BLaER1 treated with 17β-estradiol and CSF1 and Interleukin-3, amounts not matched to agents 10 nM and 100 nM (cell line): ENCODE results near the gene LIPC.

Source experiments
- H3K27ac ChIP-seq, 11 experiments: shearing (Covaris generic); formaldehyde crosslinking; 2 replicates each; pipeline ENCODE4 v1.8.1; 2022
- H3K27me3 ChIP-seq, 11 experiments: shearing (Covaris generic); formaldehyde crosslinking; 2 replicates each; pipeline ENCODE4 v1.8.1; 2022
- H3K36me3 ChIP-seq, 11 experiments: shearing (Covaris generic); formaldehyde crosslinking; 2 replicates each; pipeline ENCODE4 v1.8.1; 2022
- H3K4me1 ChIP-seq, 10 experiments: shearing (Covaris generic); formaldehyde crosslinking; 2 replicates each; pipeline ENCODE4 v1.8.1; 2022
- H3K4me2 ChIP-seq, 11 experiments: shearing (Covaris generic); formaldehyde crosslinking; 2 replicates each; pipeline ENCODE4 v1.8.1; 2022
- H3K4me3 ChIP-seq, 10 experiments: shearing (Covaris generic); formaldehyde crosslinking; 2 replicates each; pipeline ENCODE4 v1.8.1; 2022
- H3K9ac ChIP-seq, 11 experiments: shearing (Covaris generic); formaldehyde crosslinking; 2 replicates each; pipeline ENCODE4 v1.8.1; 2022
- H3K9me3 ChIP-seq, 11 experiments: shearing (Covaris generic); formaldehyde crosslinking; replicated peaks in 1 of 11; 2 replicates each; pipeline ENCODE4 v1.8.1; 2022
- H4K20me1 ChIP-seq, 11 experiments: shearing (Covaris generic); formaldehyde crosslinking; 2 replicates each; pipeline ENCODE4 v1.8.1; 2022
- Cebpa-rat ChIP-seq, 11 experiments: shearing (Covaris generic); IDR thresholded peaks; 2 replicates each; pipeline ENCODE4 v1.8.1; 2022

Gene LIPC

DNA sequence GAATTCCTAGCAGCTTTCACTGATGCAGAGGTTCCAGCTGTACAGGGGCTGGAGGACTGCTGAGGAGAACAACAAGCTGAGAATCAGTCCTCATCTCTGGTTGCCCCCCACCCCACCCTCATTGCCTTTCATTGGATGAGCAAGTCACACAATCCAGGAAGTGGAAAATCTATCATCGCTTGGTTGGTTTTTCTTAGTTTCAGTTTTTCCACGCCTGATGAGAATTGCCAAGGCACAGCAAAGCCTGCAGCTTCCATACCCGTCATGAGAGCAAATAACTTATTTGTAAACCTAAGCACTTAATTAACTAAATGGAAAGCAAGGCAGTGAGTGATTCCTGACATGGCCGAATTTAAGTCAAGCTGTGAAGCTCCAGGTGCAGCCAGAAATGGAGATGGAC is 21.4 kb upstream of the LIPC start:
- peak overlapping the region; percentile 63 to 93 (median 83) for H3K4me2 ChIP-seq
- H3K4me3 ChIP-seq = peak overlapping the region; percentile 46 to 69 (median 60)
- no peaks in the 10 kb centered on the region for H3K27me3 ChIP-seq
- peak overlapping the region; percentile 69 to 82 (median 76) for H3K9ac ChIP-seq
- H3K9me3 ChIP-seq = peaks cover 0 to 32% (median 21%) of the 10 kb centered on the region in 11 experiments; a peak in 19 of 22 replicates
- peaks cover 0 to 8% (median 5%) of the 10 kb centered on the region in 11 experiments; a peak in 6 of 22 replicates for H3K36me3 ChIP-seq
- peak overlapping the region; percentile 41 to 85 (median 80); a peak in 21 of 22 replicates for H3K27ac ChIP-seq
- TF ChIP-seq Cebpa-rat (IDR thresholded peaks at IDR 0.05) = no peak
- H4K20me1 ChIP-seq = no peaks in the 10 kb centered on the region
- peaks cover 17 to 36% (median 24%) of the 10 kb centered on the region in 10 experiments for H3K4me1 ChIP-seq

- H3K27me3 ChIP-seq = no peaks in the 10 kb centered on the region
- H4K20me1 ChIP-seq = no peaks in the 10 kb centered on the region
- no peak overlapping the region for H3K4me2 ChIP-seq
- peaks cover 0 to 23% (median 8%) of the 10 kb centered on the region in 11 experiments; a peak in 14 of 22 replicates for H3K36me3 ChIP-seq
- H3K4me3 ChIP-seq = no peak overlapping the region
- peaks cover 17 to 36% (median 23%) of the 10 kb centered on the region in 10 experiments for H3K4me1 ChIP-seq
- no peak for TF ChIP-seq Cebpa-rat (IDR thresholded peaks at IDR 0.05)
- H3K27ac ChIP-seq = no peak overlapping the region
- peaks cover 13 to 52% (median 40%) of the 10 kb centered on the region in 11 experiments for H3K9me3 ChIP-seq
- no peak overlapping the region for H3K9ac ChIP-seq
Observed at GRCh38 chr15:58413253-58413652, 18.5 kb upstream of the LIPC start.

DNA sequence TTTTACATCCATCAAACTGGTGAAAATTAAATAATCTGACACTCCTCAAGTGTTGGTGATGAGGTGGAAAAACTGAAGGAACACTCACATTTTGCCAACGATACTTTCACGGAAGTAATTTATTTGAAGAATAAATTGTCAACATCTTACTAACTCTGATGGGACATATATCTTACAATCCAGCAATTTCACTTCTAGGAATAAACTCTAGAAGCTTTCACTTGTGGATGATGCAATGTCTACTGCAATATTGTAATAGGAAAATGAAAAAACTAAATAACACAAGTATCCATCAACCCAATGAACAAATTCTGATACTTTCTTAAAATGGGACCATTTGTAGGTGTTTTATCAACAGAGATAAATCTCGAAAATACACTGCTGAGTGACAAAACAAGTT is 16.2 kb upstream of the LIPC start:
- no peaks in the 10 kb centered on the region for H4K20me1 ChIP-seq
- no peak overlapping the region for H3K9ac ChIP-seq
- no peak for TF ChIP-seq Cebpa-rat (IDR thresholded peaks at IDR 0.05)
- H3K9me3 ChIP-seq = peaks cover 13 to 52% (median 43%) of the 10 kb centered on the region in 11 experiments
- H3K4me1 ChIP-seq = peaks cover 3 to 27% (median 9%) of the 10 kb centered on the region in 10 experiments; a peak in 12 of 20 replicates
- H3K4me3 ChIP-seq = no peak overlapping the region
- H3K27me3 ChIP-seq = no peaks in the 10 kb centered on the region
- H3K4me2 ChIP-seq = no peak overlapping the region
- no peak overlapping the region for H3K27ac ChIP-seq
- H3K36me3 ChIP-seq = peaks cover 0 to 30% (median 17%) of the 10 kb centered on the region in 11 experiments; a peak in 15 of 22 replicates

GRCh38 chr15:58416963-58417362 is 14.8 kb upstream of the LIPC start:
- Histone ChIP-seq H3K4me3 (no peak overlapping the region), H3K9me3 (peaks cover 13 to 52% (median 40%) of the 10 kb centered on the region in 11 experiments), H3K36me3 (peaks cover 0 to 30% (median 17%) of the 10 kb centered on the region in 11 experiments; a peak in 15 of 22 replicates), H3K4me2 (no peak overlapping the region), H3K27me3 (no peaks in the 10 kb centered on the region), H3K9ac (no peak overlapping the region), H3K4me1 (peaks cover 0 to 28% (median 1%) of the 10 kb centered on the region in 10 experiments; a peak in 7 of 20 replicates), H3K27ac (no peak overlapping the region), H4K20me1 (no peaks in the 10 kb centered on the region)
- no peak for TF ChIP-seq Cebpa-rat (IDR thresholded peaks at IDR 0.05)

GRCh38 chr15:58418135-58418534 is 13.7 kb upstream of the LIPC start:
- Histone ChIP-seq H3K9me3 (peaks cover 13 to 51% (median 37%) of the 10 kb centered on the region in 11 experiments), H3K4me2 (no peak overlapping the region), H3K9ac (no peak overlapping the region), H3K4me1 (peaks cover 0 to 25% (median 0%) of the 10 kb centered on the region in 10 experiments; a peak in 6 of 20 replicates), H3K4me3 (no peak overlapping the region), H4K20me1 (no peaks in the 10 kb centered on the region), H3K27ac (no peak overlapping the region), H3K36me3 (peaks cover 0 to 29% (median 16%) of the 10 kb centered on the region in 11 experiments; a peak in 15 of 22 replicates), H3K27me3 (no peaks in the 10 kb centered on the region)
- no peak for TF ChIP-seq Cebpa-rat (IDR thresholded peaks at IDR 0.05)

- H3K9me3 ChIP-seq = peaks cover 13 to 36% (median 27%) of the 10 kb centered on the region in 11 experiments
- no peak overlapping the region for H3K4me3 ChIP-seq
- H3K4me2 ChIP-seq = peak overlapping the region in 2 of 11 experiments; percentile 18 to 61; a peak in 5 of 22 replicates
- H4K20me1 ChIP-seq = no peaks in the 10 kb centered on the region
- no peaks in the 10 kb centered on the region for H3K27me3 ChIP-seq
- H3K9ac ChIP-seq = peak overlapping the region in 1 of 11 experiments; percentile 14; a peak in 1 of 22 replicates
- TF ChIP-seq Cebpa-rat (IDR thresholded peaks at IDR 0.05) = no peak
- peaks cover 0 to 34% (median 0%) of the 10 kb centered on the region in 10 experiments; a peak in 6 of 20 replicates for H3K4me1 ChIP-seq
- H3K27ac ChIP-seq = peak overlapping the region in 1 of 11 experiments; percentile 12; a peak in 1 of 22 replicates
- peaks cover 0 to 30% (median 16%) of the 10 kb centered on the region in 11 experiments; a peak in 14 of 22 replicates for H3K36me3 ChIP-seq
Observed at GRCh38 chr15:58419803-58420524, 11.8 kb upstream of the LIPC start.

DNA sequence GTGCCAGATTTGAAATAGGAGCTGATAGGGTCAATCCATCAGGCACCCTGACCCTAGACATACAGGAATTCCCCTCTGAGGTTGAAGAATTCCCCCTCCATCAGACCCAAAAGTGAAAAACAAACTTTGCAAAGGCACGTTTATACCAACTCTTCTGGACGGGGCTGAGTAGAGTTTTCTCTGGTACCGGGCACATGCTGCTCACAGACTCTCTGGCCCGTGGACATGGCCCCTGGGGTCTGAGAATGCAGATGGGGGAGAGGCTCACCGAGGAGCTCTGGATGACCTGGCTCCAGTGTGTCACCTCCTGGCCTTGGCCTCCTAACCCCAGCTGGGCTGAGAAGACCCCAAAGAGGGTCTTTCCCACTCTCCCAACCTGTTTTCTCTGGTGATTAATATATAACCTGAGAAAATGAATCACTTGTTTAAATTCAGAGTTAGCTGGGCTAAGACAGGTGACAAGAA is 11.2 kb upstream of the LIPC start:
- Histone ChIP-seq H3K27ac (no peak overlapping the region), H4K20me1 (no peaks in the 10 kb centered on the region), H3K4me1 (peaks cover 0 to 34% (median 2%) of the 10 kb centered on the region in 10 experiments; a peak in 8 of 20 replicates), H3K9ac (no peak overlapping the region), H3K27me3 (no peaks in the 10 kb centered on the region), H3K36me3 (peaks cover 0 to 30% (median 16%) of the 10 kb centered on the region in 11 experiments; a peak in 14 of 22 replicates), H3K4me3 (no peak overlapping the region), H3K9me3 (peaks cover 13 to 30% (median 24%) of the 10 kb centered on the region in 11 experiments), H3K4me2 (peak overlapping the region in 2 of 11 experiments; percentile 18 to 61; a peak in 3 of 22 replicates)
- TF ChIP-seq Cebpa-rat (IDR thresholded peaks at IDR 0.05) = no peak

- no peak overlapping the region for H3K9ac ChIP-seq
- no peak overlapping the region for H3K4me3 ChIP-seq
- no peak overlapping the region for H3K4me2 ChIP-seq
- no peaks in the 10 kb centered on the region for H3K27me3 ChIP-seq
- H3K36me3 ChIP-seq = peaks cover 0 to 22% (median 13%) of the 10 kb centered on the region in 11 experiments; a peak in 10 of 22 replicates
- H3K4me1 ChIP-seq = peaks cover 0 to 34% (median 8%) of the 10 kb centered on the region in 10 experiments; a peak in 9 of 20 replicates
- no peak overlapping the region for H3K27ac ChIP-seq
- H3K9me3 ChIP-seq = peaks cover 0 to 15% (median 6%) of the 10 kb centered on the region in 11 experiments; a peak in 8 of 22 replicates
- no peaks in the 10 kb centered on the region for H4K20me1 ChIP-seq
- TF ChIP-seq Cebpa-rat (IDR thresholded peaks at IDR 0.05) = no peak
Observed at GRCh38 chr15:58423205-58423604, 8.6 kb upstream of the LIPC start.
